Hematopoietic multipotent progenitor cell treated with erythropoietin and hydrocortisone succinate and interleukin-3 and kit ligand, for 17 days (in vitro differentiated cells): ENCODE data around the gene MYO5B.

Experiments
- DNase-seq: peaks from one replicate; pipeline ENCODE4 v3.0.0-alpha.2; 2015; ENCODE audit warnings: low spot score

Gene MYO5B

GRCh38 chr18:50144540-50144939, 50.4 kb downstream of the MYO5B start:
- no peak for DNase-seq

- no peak for DNase-seq
Measured at GRCh38 chr18:50143886-50144285, 51.1 kb downstream of the MYO5B start.

GRCh38 chr18:50143294-50143693, 51.7 kb downstream of the MYO5B start:
- DNase-seq, result no peak

- no peak for DNase-seq
Measured at GRCh38 chr18:50142441-50143120, 52.4 kb downstream of the MYO5B start.

- no peak for DNase-seq
Measured at GRCh38 chr18:50138181-50139064, 56.5 kb downstream of the MYO5B start.

- no peak for DNase-seq
Measured at GRCh38 chr18:50135903-50136302, 59.0 kb downstream of the MYO5B start.

GRCh38 chr18:50133526-50133925, 61.4 kb downstream of the MYO5B start:
- no peak for DNase-seq

- DNase-seq, result no peak
Measured at GRCh38 chr18:50131591-50131990, 63.4 kb downstream of the MYO5B start.

- no peak for DNase-seq
Measured at GRCh38 chr18:50128506-50129271, 66.3 kb downstream of the MYO5B start.

- DNase-seq, result no peak
Measured at GRCh38 chr18:50127516-50128210, 67.3 kb downstream of the MYO5B start.

GRCh38 chr18:50126471-50126870, 68.5 kb downstream of the MYO5B start:
- DNase-seq, result no peak

- DNase-seq, result no peak
Measured at GRCh38 chr18:50125456-50125855, 69.5 kb downstream of the MYO5B start.

GRCh38 chr18:50119296-50119695, 75.7 kb downstream of the MYO5B start:
- DNase-seq, result no peak

GRCh38 chr18:50117863-50118262, 77.1 kb downstream of the MYO5B start:
- DNase-seq, result no peak

GRCh38 chr18:50115095-50115494, 79.9 kb downstream of the MYO5B start:
- no peak for DNase-seq

- no peak for DNase-seq
Measured at GRCh38 chr18:50114448-50114847, 80.5 kb downstream of the MYO5B start.

GRCh38 chr18:50113726-50114125, 81.2 kb downstream of the MYO5B start:
- DNase-seq, result no peak

GRCh38 chr18:50111398-50111797, 83.5 kb downstream of the MYO5B start:
- no peak for DNase-seq

GRCh38 chr18:50107468-50107977, 87.4 kb downstream of the MYO5B start:
- DNase-seq, result no peak

GRCh38 chr18:50105027-50105426, 89.9 kb downstream of the MYO5B start:
- no peak for DNase-seq

GRCh38 chr18:50104421-50104820, 90.5 kb downstream of the MYO5B start:
- DNase-seq, result no peak
